ENCODE data around the gene COL23A1.

DNA sequence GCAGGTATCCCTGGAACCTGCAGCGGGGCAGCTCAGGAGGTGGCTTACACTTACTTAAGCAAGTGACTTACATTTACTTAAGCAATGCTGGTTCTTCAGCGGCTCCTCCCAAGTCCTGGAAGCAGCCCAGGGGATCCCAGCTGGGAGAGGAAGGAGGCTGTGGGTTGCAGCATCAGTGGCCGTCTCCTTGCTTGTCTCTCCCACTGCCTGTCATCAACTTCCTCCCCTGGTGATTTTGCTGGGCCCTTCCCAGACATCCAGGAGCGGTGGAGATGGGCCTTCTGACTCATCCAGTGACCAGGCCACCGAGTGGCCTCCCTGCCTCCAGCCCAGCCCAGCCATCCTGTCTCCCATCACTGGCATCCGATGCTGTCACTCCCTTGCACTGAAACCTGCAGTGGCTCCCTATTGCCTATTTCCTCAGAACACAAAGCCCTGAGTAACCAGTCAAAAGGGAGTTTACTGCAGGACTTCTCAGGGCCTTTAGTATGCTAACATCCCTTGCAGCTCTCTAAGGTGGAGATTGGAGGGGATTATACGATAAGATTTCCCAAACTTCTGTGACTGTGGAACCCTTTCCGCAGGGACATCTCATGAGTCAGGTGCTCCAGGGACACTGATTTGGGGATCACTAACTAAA lies 201.7 kb downstream of the COL23A1 start:
- TF ChIP-seq POLR2AphosphoS5 (IDR thresholded peaks at IDR 0.05; ENCODE audit: borderline replicate concordance, low read depth, low read length) (no peak), EZH2 (IDR thresholded peaks at IDR 0.05) (no peak)

Data from SK-N-MC (cell line).